Spleen (tissue), 7 donors: Measurements from ENCODE around the gene SAXO2.
"Not testable (repeated sequence)": the region's sequence is repeated elsewhere in the genome, so short reads cannot be mapped to it uniquely, and the experiment has no call there.

Experiments
- CTCF ChIP-seq, 11 experiments: fragments of 200-600 bp in 7 of 11; fragments of 450-650 bp in 4 of 11; sonication (generic) in 4 of 11; IDR thresholded peaks in 8 of 11; conservative IDR thresholded peaks in 3 of 11; 1 replicate in 7 of 11; 2 replicates in 4 of 11; pipeline versions ENCODE4 v1.4.0 to v1.8.0; 2016 to 2021; ENCODE audit warnings: antibody characterized with exemption in 11 of 11, inconsistent platforms in 4 of 11, mild to moderate bottlenecking in 1 of 11
- POLR2A ChIP-seq, 3 donors: fragments of 450-650 bp; IDR thresholded peaks; one replicate each; pipeline ENCODE4 v1.5.1; 2017; ENCODE audit warnings: antibody characterized with exemption in 3 of 3, mild to moderate bottlenecking in 1 of 3
- POLR2AphosphoS5 ChIP-seq, 3 donors: sonication (generic); formaldehyde crosslinking; IDR thresholded peaks; one replicate each; pipeline ENCODE4 v1.5.1; 2017; ENCODE audit warnings: antibody characterized with exemption in 3 of 3
- donor health status: DM: no; HTN: no; CAD: no; lungs with moderate emphysema.
- donor health status: DM: no; HTN: no; CAD: no.
- donor health status: DM: no; HTN: no; CAD: no.

- not testable (repeated sequence) for TF ChIP-seq CTCF (IDR thresholded peaks at IDR 0.05 in 8 of 11, conservative IDR thresholded peaks at IDR 0.05 in 3 of 11); POLR2A (IDR thresholded peaks at IDR 0.05); POLR2AphosphoS5 (IDR thresholded peaks at IDR 0.05)
Measured at GRCh38 chr15:82216092-82216491, 46.5 kb upstream of the SAXO2 start.
